Measurements from ENCODE around the gene MPL. TPM values are rescaled to one million over a fixed set of nuclear protein-coding genes. Genes with fewer than 3 reads are reported as not detected.

The MPL gene
- total RNA-seq, 1 donor, result not detected

DNA sequence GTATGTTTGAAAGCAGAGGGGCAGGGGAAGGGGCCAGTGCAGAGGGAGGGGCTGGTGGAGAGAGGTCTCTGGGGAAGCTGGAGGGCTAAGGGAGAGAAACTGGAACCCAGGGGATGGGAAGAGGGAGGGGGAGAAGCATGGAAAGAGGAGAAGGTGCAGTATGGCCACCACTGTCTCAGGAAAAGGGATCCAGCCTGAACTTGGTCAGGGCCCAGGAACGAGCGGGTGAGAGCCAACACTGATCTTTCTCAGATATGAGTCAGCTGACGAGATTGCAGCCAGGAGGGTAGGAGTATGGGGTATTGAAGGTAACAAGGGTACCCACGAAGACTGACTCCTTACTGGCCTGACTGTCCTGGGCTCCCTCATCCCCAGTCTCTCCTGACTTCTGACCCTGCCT, 18.8 kb upstream of the MPL start:
- Histone ChIP-seq H3K27me3 (ENCODE audit: insufficient read depth, low read length) (no peaks in the 10 kb centered on the region), H3K36me3 (ENCODE audit: insufficient read depth, low read length) (no peaks in the 10 kb centered on the region), H2AFZ (ENCODE audit: low read length) (no peak overlapping the region), H3K79me2 (ENCODE audit: insufficient read depth, low read length) (no peaks in the 10 kb centered on the region), H3K9me3 (ENCODE audit: low read depth, low read length) (no peaks in the 10 kb centered on the region), H3K27ac (ENCODE audit: low read depth, low read length) (no peak overlapping the region), H3K4me1 (ENCODE audit: insufficient read depth, low read length) (no peaks in the 10 kb centered on the region), H3K4me3 (ENCODE audit: insufficient read depth, low read length) (no peak overlapping the region), H3K4me2 (ENCODE audit: insufficient read depth, low read length) (no peak overlapping the region), H4K20me1 (ENCODE audit: insufficient read depth, low read length) (no peaks in the 10 kb centered on the region)
- no peak for TF ChIP-seq CTCF (IDR thresholded peaks at IDR 0.05; ENCODE audit: extremely low read depth, low read depth, low read length)
- DNase-seq (ENCODE audit: insufficient read length, low spot score, missing footprints), result no peak

GRCh38 chr1:43319288-43319687, 18.3 kb upstream of the MPL start:
- DNase-seq (ENCODE audit: insufficient read length, low spot score, missing footprints), result no peak
- no peaks in the 10 kb centered on the region for H3K4me1 ChIP-seq (ENCODE audit: insufficient read depth, low read length)
- no peaks in the 10 kb centered on the region for H3K36me3 ChIP-seq (ENCODE audit: insufficient read depth, low read length)
- no peaks in the 10 kb centered on the region for H3K79me2 ChIP-seq (ENCODE audit: insufficient read depth, low read length)
- no peak overlapping the region for H3K4me3 ChIP-seq (ENCODE audit: insufficient read depth, low read length)
- no peaks in the 10 kb centered on the region for H3K27me3 ChIP-seq (ENCODE audit: insufficient read depth, low read length)
- H3K9me3 ChIP-seq (ENCODE audit: low read depth, low read length), result no peaks in the 10 kb centered on the region
- H3K4me2 ChIP-seq (ENCODE audit: insufficient read depth, low read length), result no peak overlapping the region
- no peak for TF ChIP-seq CTCF (IDR thresholded peaks at IDR 0.05; ENCODE audit: extremely low read depth, low read depth, low read length)
- no peak overlapping the region for H2AFZ ChIP-seq (ENCODE audit: low read length)
- no peaks in the 10 kb centered on the region for H4K20me1 ChIP-seq (ENCODE audit: insufficient read depth, low read length)
- H3K27ac ChIP-seq (ENCODE audit: low read depth, low read length), result no peak overlapping the region

GRCh38 chr1:43319766-43320165, 17.9 kb upstream of the MPL start:
- no peak overlapping the region for H2AFZ ChIP-seq (ENCODE audit: low read length)

DNA sequence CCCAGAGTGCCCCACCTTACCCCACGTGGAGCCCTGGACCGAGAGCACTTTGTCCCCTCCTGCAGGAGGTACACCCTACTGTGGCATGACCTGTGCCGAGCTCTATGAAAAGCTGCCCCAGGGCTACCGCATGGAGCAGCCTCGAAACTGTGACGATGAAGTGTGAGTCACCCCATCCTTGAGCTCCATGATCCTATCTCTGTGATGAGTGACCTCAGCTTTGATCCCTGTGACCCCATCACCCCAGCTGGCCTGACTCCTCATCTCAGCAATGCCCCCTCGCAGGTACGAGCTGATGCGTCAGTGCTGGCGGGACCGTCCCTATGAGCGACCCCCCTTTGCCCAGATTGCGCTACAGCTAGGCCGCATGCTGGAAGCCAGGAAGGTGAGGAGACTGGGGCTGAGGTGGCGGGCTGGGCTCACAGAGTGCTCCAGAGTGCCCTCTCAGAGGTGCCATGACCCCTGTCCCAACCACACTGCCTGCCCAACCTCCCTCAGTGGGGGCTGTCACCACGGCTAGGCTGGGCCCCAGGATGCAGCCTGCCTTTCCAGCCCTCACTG, 16.2 kb upstream of the MPL start:
- H3K9me3 ChIP-seq (ENCODE audit: low read depth, low read length), result no peaks in the 10 kb centered on the region
- no peaks in the 10 kb centered on the region for H3K27me3 ChIP-seq (ENCODE audit: insufficient read depth, low read length)
- H2AFZ ChIP-seq (ENCODE audit: low read length), result no peak overlapping the region
- H4K20me1 ChIP-seq (ENCODE audit: insufficient read depth, low read length), result no peaks in the 10 kb centered on the region
- H3K36me3 ChIP-seq (ENCODE audit: insufficient read depth, low read length), result no peaks in the 10 kb centered on the region
- no peak overlapping the region for H3K27ac ChIP-seq (ENCODE audit: low read depth, low read length)
- no peaks in the 10 kb centered on the region for H3K79me2 ChIP-seq (ENCODE audit: insufficient read depth, low read length)
- H3K4me3 ChIP-seq (ENCODE audit: insufficient read depth, low read length), result no peak overlapping the region
- DNase-seq (ENCODE audit: insufficient read length, low spot score, missing footprints), result no peak
- H3K4me1 ChIP-seq (ENCODE audit: insufficient read depth, low read length), result no peaks in the 10 kb centered on the region
- no peak for TF ChIP-seq CTCF (IDR thresholded peaks at IDR 0.05; ENCODE audit: extremely low read depth, low read depth, low read length)
- no peak overlapping the region for H3K4me2 ChIP-seq (ENCODE audit: insufficient read depth, low read length)

More at GRCh38 chr1:43319766-43320165, 17.9 kb upstream of the MPL start:
- Histone ChIP-seq H3K4me1 (ENCODE audit: insufficient read depth, low read length) (no peaks in the 10 kb centered on the region), H4K20me1 (ENCODE audit: insufficient read depth, low read length) (no peaks in the 10 kb centered on the region), H3K9me3 (ENCODE audit: low read depth, low read length) (no peaks in the 10 kb centered on the region), H3K27me3 (ENCODE audit: insufficient read depth, low read length) (no peaks in the 10 kb centered on the region), H3K4me2 (ENCODE audit: insufficient read depth, low read length) (no peak overlapping the region), H3K36me3 (ENCODE audit: insufficient read depth, low read length) (no peaks in the 10 kb centered on the region), H3K79me2 (ENCODE audit: insufficient read depth, low read length) (no peaks in the 10 kb centered on the region), H3K4me3 (ENCODE audit: insufficient read depth, low read length) (no peak overlapping the region), H3K27ac (ENCODE audit: low read depth, low read length) (no peak overlapping the region)
- DNase-seq (ENCODE audit: insufficient read length, low spot score, missing footprints), result no peak
- no peak for TF ChIP-seq CTCF (IDR thresholded peaks at IDR 0.05; ENCODE audit: extremely low read depth, low read depth, low read length)
